Measurements from ENCODE around the gene XG.
"Not testable (repeated sequence)": the region's sequence is repeated elsewhere in the genome, so short reads cannot be mapped to it uniquely, and the experiment has no call there.

XG gene

GRCh38 chrX:2735270-2735669 lies 16.6 kb upstream of the XG start:
- DNase-seq: no peak

GRCh38 chrX:2740672-2741071 lies 11.2 kb upstream of the XG start:
- no peak for DNase-seq

GRCh38 chrX:2741386-2741785 lies 10.5 kb upstream of the XG start:
- no peak for DNase-seq

GRCh38 chrX:2746250-2746649 lies 5.6 kb upstream of the XG start:
- not testable (repeated sequence) for DNase-seq

GRCh38 chrX:2748171-2748814 lies 3.5 kb upstream of the XG start:
- DNase-seq: no peak

GRCh38 chrX:2748815-2749188 lies 3.0 kb upstream of the XG start:
- no peak for DNase-seq

- no peak for DNase-seq
These were observed 549 bp upstream of the XG start for GRCh38 chrX:2751291-2751690.

- DNase-seq: not testable (repeated sequence)
These were observed 601 bp downstream of the XG start for GRCh38 chrX:2752441-2752840.

- not testable (repeated sequence) for DNase-seq
These were observed 3.4 kb downstream of the XG start for GRCh38 chrX:2755163-2755715.

GRCh38 chrX:2756548-2756947 lies 4.7 kb downstream of the XG start:
- no peak for DNase-seq

GRCh38 chrX:2761246-2761645 lies 9.4 kb downstream of the XG start:
- DNase-seq: no peak

GRCh38 chrX:2762671-2763070 lies 10.8 kb downstream of the XG start:
- not testable (repeated sequence) for DNase-seq

GRCh38 chrX:2764766-2765548 lies 13.1 kb downstream of the XG start:
- not testable (repeated sequence) for DNase-seq

- no peak for DNase-seq
These were observed 13.7 kb downstream of the XG start for GRCh38 chrX:2765549-2765830.

- DNase-seq: no peak
These were observed 15.1 kb downstream of the XG start for GRCh38 chrX:2766906-2767305.

- no peak for DNase-seq
These were observed 16.0 kb downstream of the XG start for GRCh38 chrX:2767631-2768455.

GRCh38 chrX:2769615-2770014 lies 17.8 kb downstream of the XG start:
- DNase-seq: no peak

- DNase-seq: not testable (repeated sequence)
These were observed 21.6 kb downstream of the XG start for GRCh38 chrX:2773166-2774055.

- DNase-seq: no peak
These were observed 22.2 kb downstream of the XG start for GRCh38 chrX:2774057-2774456.

GRCh38 chrX:2774776-2775175 lies 22.9 kb downstream of the XG start:
- DNase-seq: no peak

- not testable (repeated sequence) for DNase-seq
These were observed 28.8 kb downstream of the XG start for GRCh38 chrX:2780472-2781225.

GRCh38 chrX:2781226-2781571 lies 29.4 kb downstream of the XG start:
- DNase-seq: no peak
